HCT116 (cell line): ENCODE measurements around the gene ISM1. TPM values are rescaled to one million over a fixed set of nuclear protein-coding genes. Genes with fewer than 3 reads are reported as not detected.

ENCODE experiments used
- ATAC-seq: fragments of 200-7000 bp; cut with Tn5 transposase; 2 replicates; pipeline ENCODE4 v1.9.1; 2020; ENCODE audit warnings: mild to moderate bottlenecking, moderate library complexity
- BruUV-seq: library from RNA; stranded (reverse); fragments of 400-500 nt; replicated peaks from 2 replicates; lab custom pipeline; 2021; lab: Mats Ljungman, UMichigan
- CTCF ChIA-PET: fragments of 300-600 bp; sonication (Branson Sonifier 250); formaldehyde crosslinking; loops from one replicate; lab custom pipeline; 2021; ENCODE audit warnings: antibody characterized with exemption; lab: Charles Lee
- POLR2A ChIA-PET: fragments of 300-600, 350-600 bp; sonication (Branson Sonifier 250); formaldehyde crosslinking; loops from one replicate; lab custom pipeline; 2021; ENCODE audit warnings: antibody characterized with exemption; lab: Charles Lee
- RAD21 ChIA-PET, 2 experiments: fragments of 300-600 bp; sonication (Branson Sonifier 250); formaldehyde crosslinking; loops; one replicate each; lab custom pipeline; 2023; ENCODE audit warnings: low total read pairs in 2 of 2; ENCODE audit not compliant: uncharacterized antibody in 2 of 2, unreplicated experiment in 2 of 2, low non-redundant PET in 1 of 2; lab: Charles Lee
- DNase-seq: peaks from one replicate; pipeline ENCODE4 v3.0.0-alpha.2; 2010; ENCODE audit warnings: low read depth, low spot score
- H2AFZ ChIP-seq: fragments of 200-600 bp; shearing (Covaris generic), sonication (generic); 2 replicates; pipeline ENCODE4 v1.6.1; 2017; ENCODE audit warnings: low read depth, mixed run types, mixed read lengths, antibody characterized with exemption, low read length; ENCODE audit not compliant: poor library complexity, severe bottlenecking
- H3K27ac ChIP-seq: 2 replicates; pipeline ENCODE4 v1.5.1; 2012; ENCODE audit warnings: low read depth, low read length
- H3K27me3 ChIP-seq: fragments of 200-600 bp; sonication (generic); 2 replicates; pipeline ENCODE4 v1.6.1; 2016; ENCODE audit warnings: mixed run types, low read length, mixed read lengths; ENCODE audit not compliant: insufficient read depth
- H3K36me3 ChIP-seq, 2 experiments: fragments of 200-500 bp in 1 of 2; fragments of 200-600 bp in 1 of 2; sonication (Bioruptor generic) in 1 of 2; sonication (generic) in 1 of 2; 2 replicates each; pipeline versions ENCODE4 v1.5.1 to v1.6.1; 2014 to 2016; ENCODE audit warnings: low read length in 2 of 2, inconsistent platforms in 1 of 2, mixed read lengths in 1 of 2, mixed run types in 1 of 2; ENCODE audit not compliant: insufficient read depth in 2 of 2, control insufficient read depth in 1 of 2
- H3K4me1 ChIP-seq, 2 experiments: fragments of 200-600 bp in 1 of 2; sonication (generic) in 1 of 2; 2 replicates each; pipeline versions ENCODE4 v1.5.1 to v1.6.1; 2012 to 2017; ENCODE audit warnings: low read length in 2 of 2, inconsistent platforms in 1 of 2, mild to moderate bottlenecking in 1 of 2, mixed read lengths in 1 of 2, mixed run types in 1 of 2, moderate library complexity in 1 of 2; ENCODE audit not compliant: insufficient read depth in 2 of 2, control insufficient read depth in 1 of 2
- H3K4me2 ChIP-seq: fragments of 200-600 bp; sonication (generic); 2 replicates; pipeline ENCODE4 v1.6.1; 2017; ENCODE audit warnings: mixed run types, low read length, mixed read lengths
- H3K4me3 ChIP-seq, 2 experiments: fragments of 200-600 bp in 1 of 2; sonication (generic) in 1 of 2; replicated peaks in 1 of 2; 2 replicates each; pipeline ENCODE4 v1.5.1; 2011 to 2016; ENCODE audit warnings: low read length in 2 of 2, control low read depth in 1 of 2, low read depth in 1 of 2, mild to moderate bottlenecking in 1 of 2, mixed read lengths in 1 of 2, mixed run types in 1 of 2
- H3K79me2 ChIP-seq: fragments of 200-600 bp; sonication (generic); 2 replicates; pipeline ENCODE4 v1.6.1; 2017; ENCODE audit warnings: mild to moderate bottlenecking, mixed run types, low read length, moderate library complexity, mixed read lengths; ENCODE audit not compliant: insufficient read depth
- H3K9ac ChIP-seq: fragments of 200-600 bp; sonication (generic); 2 replicates; pipeline ENCODE4 v1.6.1; 2016; ENCODE audit warnings: low read length, mixed read lengths
- H3K9me2 ChIP-seq: fragments of 200-600 bp; sonication (generic), shearing (Covaris generic); 2 replicates; pipeline ENCODE4 v1.6.1; 2017; ENCODE audit warnings: mixed run types, mild to moderate bottlenecking, moderate library complexity; ENCODE audit not compliant: insufficient read depth
- H3K9me3 ChIP-seq, 2 experiments: fragments of 200-500 bp in 1 of 2; fragments of 200-600 bp in 1 of 2; sonication (Bioruptor generic) in 1 of 2; sonication (generic) in 1 of 2; 2 replicates each; pipeline ENCODE4 v1.6.1; 2014 to 2017; ENCODE audit warnings: low read length in 2 of 2, mixed read lengths in 2 of 2, inconsistent platforms in 1 of 2, low read depth in 1 of 2, mild to moderate bottlenecking in 1 of 2, mixed run types in 1 of 2, moderate library complexity in 1 of 2; ENCODE audit not compliant: control insufficient read depth in 1 of 2, insufficient read depth in 1 of 2
- H4K20me1 ChIP-seq: fragments of 200-600 bp; sonication (generic), shearing (Covaris generic); 2 replicates; pipeline ENCODE4 v1.6.1; 2017; ENCODE audit warnings: mixed run types, mild to moderate bottlenecking, moderate library complexity; ENCODE audit not compliant: insufficient read depth
- ATF3 ChIP-seq: IDR thresholded peaks from 2 replicates; pipeline ENCODE4 v1.6.1; 2012
- CEBPB ChIP-seq: IDR thresholded peaks from 2 replicates; pipeline ENCODE4 v1.6.1; 2012; ENCODE audit warnings: low read depth
- CTCF ChIP-seq, 3 experiments: fragments of 200-600 bp in 1 of 3; sonication (generic) in 1 of 3; IDR thresholded peaks in 2 of 3; conservative IDR thresholded peaks in 1 of 3; 2 replicates each; pipeline ENCODE4 v1.5.1; 2012 to 2017; ENCODE audit warnings: low read depth in 2 of 3, low read length in 2 of 3, antibody characterized with exemption in 1 of 3, borderline replicate concordance in 1 of 3, control low read depth in 1 of 3, mild to moderate bottlenecking in 1 of 3, mixed read lengths in 1 of 3, mixed run types in 1 of 3, moderate library complexity in 1 of 3; ENCODE audit not compliant: insufficient read depth in 1 of 3
- EZH2 ChIP-seq: fragments of 200-600 bp; sonication (generic); IDR thresholded peaks from 2 replicates; pipeline ENCODE4 v1.6.1; 2017; ENCODE audit warnings: antibody characterized with exemption, mixed run types
- EZH2phosphoT487 ChIP-seq: fragments of 200-600 bp; IDR thresholded peaks from 2 replicates; pipeline ENCODE4 v1.6.1; 2018; ENCODE audit warnings: antibody characterized with exemption, borderline replicate concordance
- FOSL1 ChIP-seq: IDR thresholded peaks from 2 replicates; pipeline ENCODE4 v1.6.1; 2012; ENCODE audit warnings: low read depth
- MAX ChIP-seq: IDR thresholded peaks from 2 replicates; pipeline ENCODE4 v1.6.1; 2012
- POLR2A ChIP-seq: IDR thresholded peaks from 2 replicates; pipeline ENCODE4 v1.7.0; 2011; ENCODE audit warnings: borderline replicate concordance; ENCODE audit not compliant: insufficient read depth, insufficient read length; ENCODE audit errors: extremely low read depth
- REST ChIP-seq: IDR thresholded peaks from 2 replicates; pipeline ENCODE4 v1.6.1; 2012; ENCODE audit warnings: low read depth
- SIN3A ChIP-seq: IDR thresholded peaks from 2 replicates; pipeline ENCODE4 v1.6.1; 2012; ENCODE audit warnings: low read depth
- SP1 ChIP-seq: IDR thresholded peaks from 2 replicates; pipeline ENCODE4 v1.6.1; 2012; ENCODE audit warnings: low read depth
- SRF ChIP-seq: IDR thresholded peaks from 2 replicates; pipeline ENCODE4 v1.6.1; 2012; ENCODE audit warnings: low read depth
- TCF7L2 ChIP-seq: IDR thresholded peaks from 2 replicates; pipeline ENCODE4 v1.7.0; 2011; ENCODE audit warnings: borderline replicate concordance, inconsistent platforms; ENCODE audit not compliant: insufficient read depth, insufficient read length; ENCODE audit errors: extremely low read depth
- ZFX ChIP-seq: fragments of 450-650 bp; IDR thresholded peaks from 2 replicates; pipeline ENCODE4 v1.6.1; 2017
- ZNF274 ChIP-seq: fragments of 200-500 bp; sonication (Bioruptor generic); IDR thresholded peaks from 2 replicates; pipeline ENCODE4 v1.6.1; 2014; ENCODE audit warnings: mild to moderate bottlenecking, low read depth, low read length, inconsistent platforms
- intact Hi-C: fragments of 100-400 bp; cut with micrococcal nuclease; formaldehyde crosslinking; loops from 2 replicates; pipeline ENCODE4 v1.10.0; 2022
- total RNA-seq: library from RNA; stranded (reverse); gene quantifications from one replicate; pipeline ENCODE4 v1.2.1, GENCODE V29; 2021; ENCODE audit not compliant: unreplicated experiment

ISM1 gene
- total RNA-seq, 1 experiment from 2014 or later: 0.37 TPM

- no peaks in the 10 kb centered on the region for H4K20me1 ChIP-seq
- no peak overlapping the region for H3K27ac ChIP-seq
- ChIA-PET RAD21 (no interaction called here), CTCF (no interaction called here)
- intact Hi-C loops: no loop called here
- no peaks in the 10 kb centered on the region for H3K79me2 ChIP-seq
- no peaks in the 10 kb centered on the region for H3K27me3 ChIP-seq
- TF ChIP-seq CTCF (IDR thresholded peaks at IDR 0.05 in 2 of 3, conservative IDR thresholded peaks at IDR 0.05 in 1 of 3; ENCODE audit: borderline replicate concordance in 1 of 3, insufficient read depth in 1 of 3, low read depth in 2 of 3, low read length in 2 of 3): no peak
- no peak for TF ChIP-seq TCF7L2
- no peak for TF ChIP-seq CEBPB
- TF ChIP-seq SIN3A: no peak
- TF ChIP-seq EZH2phosphoT487: no peak
- no peak for TF ChIP-seq SP1
- no peak for TF ChIP-seq EZH2
- no peak for TF ChIP-seq SRF
- no peak for TF ChIP-seq FOSL1
- TF ChIP-seq MAX: no peak
- no peak for TF ChIP-seq POLR2A
- no peak for TF ChIP-seq REST
- no peak for TF ChIP-seq ATF3
- TF ChIP-seq ZFX: no peak
- TF ChIP-seq ZNF274: no peak
- TF ChIP-seq, all 23 proteins: peak for 0
- Histone ChIP-seq H3K9me3 (no peaks in the 10 kb centered on the region), H3K4me2 (no peak overlapping the region), H3K9ac (no peak overlapping the region), H3K9me2 (no peaks in the 10 kb centered on the region), H3K4me3 (no peak overlapping the region), H3K4me1 (no peaks in the 10 kb centered on the region), H3K36me3 (no peaks in the 10 kb centered on the region), H2AFZ (no peak overlapping the region)
- no peak for ATAC-seq
- POLR2A ChIA-PET: no interaction called here
- no peak for DNase-seq
- BruUV-seq: no TSS peak
These were observed 77.8 kb downstream of the ISM1 start for GRCh38 chr20:13298692-13299373.
